ENCODE measurements around the gene AP2B1. TPM values are rescaled to one million over a fixed set of nuclear protein-coding genes. Genes with fewer than 3 reads are reported as not detected.

AP2B1 gene
- total RNA-seq, 3 donors from 2014 or later, result 127 to 177 (median 153) TPM

DNA sequence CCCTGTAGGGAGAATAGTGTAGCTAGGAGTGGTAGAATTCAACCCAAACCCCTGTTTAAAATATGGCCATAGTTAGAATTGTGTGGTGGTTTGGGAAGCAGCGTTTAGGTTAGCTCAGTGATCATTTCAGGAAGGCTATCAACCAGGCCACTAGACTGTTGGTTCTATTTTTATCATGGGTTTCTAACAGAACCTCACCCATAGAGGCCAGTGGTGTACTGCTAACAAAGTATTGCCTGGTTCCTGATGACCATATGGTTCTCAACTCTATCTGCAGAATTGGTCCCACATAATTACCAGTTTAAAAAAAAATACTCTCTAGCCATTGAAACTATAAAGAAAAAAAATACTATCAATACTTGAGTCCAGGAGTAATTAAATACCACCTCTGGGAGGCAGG is 73.8 kb downstream of the AP2B1 start:
- DNase-seq (no peak), ATAC-seq (no peak)
- no peak for TF ChIP-seq CTCF (IDR thresholded peaks at IDR 0.05)
- Histone ChIP-seq H3K4me3 (no peak overlapping the region), H3K9me3 (no peaks in the 10 kb centered on the region), H3K36me3 (ENCODE audit: low read depth) (peaks cover 3% of the 10 kb centered on the region), H3K4me1 (ENCODE audit: low read depth) (no peaks in the 10 kb centered on the region)
- intact Hi-C loops (cut with DNase I, micrococcal nuclease), result no loop called here

GRCh38 chr17:35664685-35665084 is 77.6 kb downstream of the AP2B1 start:
- no peaks in the 10 kb centered on the region for H3K4me1 ChIP-seq (ENCODE audit: low read depth)
- ATAC-seq (no peak), DNase-seq (no peak)
- H3K9me3 ChIP-seq, result no peaks in the 10 kb centered on the region
- H3K4me3 ChIP-seq, result no peak overlapping the region
- TF ChIP-seq CTCF (IDR thresholded peaks at IDR 0.05), result no peak
- intact Hi-C loops (cut with DNase I, micrococcal nuclease), result no loop called here
- H3K36me3 ChIP-seq (ENCODE audit: low read depth), result peaks cover 3% of the 10 kb centered on the region

DNA sequence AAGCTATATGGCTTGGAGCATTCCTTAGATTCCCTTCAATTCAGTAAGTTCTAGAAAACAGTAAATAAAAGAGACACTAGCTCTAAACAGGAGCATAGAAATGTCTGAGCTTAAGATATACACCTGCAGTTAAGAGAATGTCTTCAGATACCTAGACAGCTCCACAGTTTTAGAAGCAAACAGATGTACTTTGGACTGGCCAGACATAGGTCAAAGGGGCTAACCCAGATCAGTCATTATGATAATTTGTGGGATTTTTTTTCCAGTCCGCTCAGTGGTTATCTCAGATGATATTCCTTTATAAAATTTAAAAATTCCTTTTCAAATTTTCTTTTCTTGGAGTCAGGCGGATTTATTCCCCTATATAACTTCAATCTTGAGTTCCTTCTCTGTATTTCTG is 78.5 kb downstream of the AP2B1 start:
- intact Hi-C loops (cut with DNase I, micrococcal nuclease), result no loop called here
- Histone ChIP-seq H3K4me3 (no peak overlapping the region), H3K36me3 (ENCODE audit: low read depth) (peaks cover 3% of the 10 kb centered on the region), H3K4me1 (ENCODE audit: low read depth) (no peaks in the 10 kb centered on the region), H3K9me3 (no peaks in the 10 kb centered on the region)
- DNase-seq (no peak), ATAC-seq (no peak)
- no peak for TF ChIP-seq CTCF (IDR thresholded peaks at IDR 0.05)

- intact Hi-C loops (cut with DNase I, micrococcal nuclease), result no loop called here
- Histone ChIP-seq H3K4me3 (no peak overlapping the region), H3K36me3 (ENCODE audit: low read depth) (peaks cover 3% of the 10 kb centered on the region), H3K9me3 (no peaks in the 10 kb centered on the region), H3K4me1 (ENCODE audit: low read depth) (no peaks in the 10 kb centered on the region)
- DNase-seq (no peak), ATAC-seq (no peak)
- TF ChIP-seq CTCF (IDR thresholded peaks at IDR 0.05), result no peak
Observed at GRCh38 chr17:35666070-35666469, 78.9 kb downstream of the AP2B1 start.

DNA sequence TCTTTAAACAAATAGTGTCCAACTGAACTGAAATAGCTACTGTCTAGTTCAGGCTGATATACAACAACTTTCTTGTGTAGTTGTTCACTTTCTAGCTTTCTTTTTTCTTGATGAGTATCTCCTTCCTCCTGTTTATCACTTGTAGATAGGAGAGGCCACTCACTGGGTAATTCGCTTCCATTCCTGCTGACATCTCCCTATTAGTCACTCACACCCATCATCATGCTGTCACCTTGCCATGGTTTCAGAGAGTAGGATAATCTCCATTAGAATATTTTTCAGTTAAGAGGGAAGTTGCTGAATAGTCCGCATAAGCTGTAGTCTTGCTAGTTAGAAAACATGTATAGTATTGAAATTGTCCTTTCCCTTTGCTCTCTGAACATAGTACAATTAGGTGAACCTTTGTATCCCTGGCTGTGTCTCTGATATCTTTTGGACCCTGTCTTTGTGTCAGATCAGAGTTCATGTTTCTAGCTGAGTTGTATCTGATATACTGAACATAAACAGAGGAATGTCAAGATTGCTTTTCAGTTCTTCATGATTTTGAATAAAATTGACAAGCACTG is 79.9 kb downstream of the AP2B1 start:
- Histone ChIP-seq H3K4me1 (ENCODE audit: low read depth) (no peaks in the 10 kb centered on the region), H3K9me3 (no peaks in the 10 kb centered on the region), H3K4me3 (no peak overlapping the region), H3K36me3 (ENCODE audit: low read depth) (no peaks in the 10 kb centered on the region)
- TF ChIP-seq CTCF (IDR thresholded peaks at IDR 0.05), result no peak
- DNase-seq, result no peak
- intact Hi-C loops (cut with DNase I, micrococcal nuclease), result no loop called here
- no peak for ATAC-seq

DNA sequence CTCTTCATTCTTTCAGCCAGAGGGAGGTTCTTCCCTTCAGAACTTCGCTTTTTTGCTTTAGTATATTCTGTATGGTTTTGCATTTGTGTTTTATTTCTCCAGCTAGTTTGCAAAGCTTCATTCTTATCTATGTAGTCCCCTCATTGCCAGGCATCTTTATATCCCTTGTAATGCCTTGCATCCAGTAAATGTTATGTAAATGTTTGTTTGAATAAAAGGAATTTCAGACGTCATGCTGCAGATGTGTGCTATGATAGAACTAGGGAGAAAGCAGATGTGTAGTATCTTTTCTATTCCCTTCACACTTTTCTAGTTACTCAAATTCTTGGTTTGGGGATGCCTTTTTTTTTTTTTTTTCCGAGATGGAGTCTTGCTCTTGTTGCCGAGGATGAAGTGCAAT is 81.7 kb downstream of the AP2B1 start:
- Histone ChIP-seq H3K4me3 (no peak overlapping the region), H3K9me3 (no peaks in the 10 kb centered on the region), H3K4me1 (ENCODE audit: low read depth) (no peaks in the 10 kb centered on the region), H3K36me3 (ENCODE audit: low read depth) (no peaks in the 10 kb centered on the region)
- intact Hi-C loops (cut with DNase I, micrococcal nuclease), result no loop called here
- no peak for TF ChIP-seq CTCF (IDR thresholded peaks at IDR 0.05)
- ATAC-seq (no peak), DNase-seq (no peak)

All from mucosa of descending colon (tissue), 3 donors.